ENCODE measurements around the gene LCN1. TPM values are rescaled to one million over a fixed set of nuclear protein-coding genes. Genes with fewer than 3 reads are reported as not detected.

Gene LCN1
- total RNA-seq, 1 experiment from 2014 or later, result not detected

GRCh38 chr9:135512904-135513303 is 8.3 kb upstream of the LCN1 start:
- no peak overlapping the region for H2BK15ac ChIP-seq (ENCODE audit: low read depth, low read length)
- no peak overlapping the region for H3K4me3 Mint-ChIP-seq
- no peak overlapping the region for H3K4me2 ChIP-seq (ENCODE audit: insufficient read depth, insufficient read length, low read length)
- H2AFZ ChIP-seq (ENCODE audit: low read length), result no peak overlapping the region
- H3K23ac ChIP-seq (ENCODE audit: insufficient read length, low read depth, low read length), result no peak overlapping the region
- peaks cover 3 to 11% of the 10 kb centered on the region in 2 experiments; a peak in 1 of 4 replicates for H3K4me1 Mint-ChIP-seq
- no peak overlapping the region for H2BK20ac ChIP-seq (ENCODE audit: low read depth, low read length, poor library complexity, severe bottlenecking)
- no peaks in the 10 kb centered on the region for H3K27me3 Mint-ChIP-seq (ENCODE audit: low read depth)
- no peak overlapping the region for H4K91ac ChIP-seq (ENCODE audit: insufficient read length, low read depth, low read length)
- no CpG with 5 or more reads among the region's 7 CpGs for WGBS (ENCODE audit: extremely low coverage, insufficient read length, low lambda C conversion rate)
- no peak overlapping the region for H2BK5ac ChIP-seq (ENCODE audit: insufficient read length, low read length)
- H3K79me2 ChIP-seq (ENCODE audit: insufficient read depth, low read length), result no peaks in the 10 kb centered on the region
- no peak overlapping the region for H2BK12ac ChIP-seq (ENCODE audit: insufficient read length, low read depth, low read length)
- H3K18ac ChIP-seq (ENCODE audit: insufficient read length, low read depth, low read length), result no peak overlapping the region
- H2AK5ac ChIP-seq (ENCODE audit: insufficient read length, low read length), result no peak overlapping the region
- no peak for TF ChIP-seq CTCF (conservative IDR thresholded peaks at IDR 0.05)
- no peak overlapping the region for H2BK120ac ChIP-seq (ENCODE audit: low read depth, low read length, poor library complexity, severe bottlenecking)
- no peaks in the 10 kb centered on the region for H4K20me1 ChIP-seq (ENCODE audit: control insufficient read depth, insufficient read depth, insufficient read length)
- H3K79me1 ChIP-seq (ENCODE audit: insufficient read depth, low read depth, low read length, poor library complexity, severe bottlenecking), result no peaks in the 10 kb centered on the region
- H3K4me1 ChIP-seq (ENCODE audit: insufficient read depth, low read length), result 0 out of 2 replicates have a peak, but pooled peaks cover 2% of the 10 kb centered on the region
- DNase-seq, result peak; percentile 10
- no peak overlapping the region for H4K8ac ChIP-seq (replicated peaks; ENCODE audit: insufficient read length, low read depth, low read length)
- no peaks in the 10 kb centered on the region for H3K23me2 ChIP-seq (ENCODE audit: insufficient read length, low read depth, low read length, poor library complexity, severe bottlenecking)
- H3K27ac ChIP-seq (ENCODE audit: insufficient read length, low read depth, low read length), result no peak overlapping the region
- H3K14ac ChIP-seq (ENCODE audit: insufficient read depth, low read length), result no peak overlapping the region
- H3K9me3 Mint-ChIP-seq, result no peaks in the 10 kb centered on the region
- H3K4ac ChIP-seq (ENCODE audit: low read depth, low read length), result no peak overlapping the region
- H3K9me3 ChIP-seq (ENCODE audit: control insufficient read depth, low read depth, low read length), result no peaks in the 10 kb centered on the region
- H3K9ac ChIP-seq (ENCODE audit: extremely low read depth, insufficient read length, low read length), result no peak overlapping the region
- H3K36me3 Mint-ChIP-seq (ENCODE audit: insufficient read depth in 1 of 3, low read depth in 3 of 3), result no peaks in the 10 kb centered on the region
- no peak overlapping the region for H4K5ac ChIP-seq (ENCODE audit: insufficient read length, low read depth, low read length)
- H3K56ac ChIP-seq (ENCODE audit: insufficient read length, low read depth, low read length), result no peak overlapping the region
- no peaks in the 10 kb centered on the region for H3K27me3 ChIP-seq (ENCODE audit: insufficient read depth, low read length)
- H3K27ac Mint-ChIP-seq, result peak overlapping the region in 2 of 3 experiments; percentile 5; a peak in 1 of 7 replicates
- H3T11ph ChIP-seq (ENCODE audit: low read length), result no peak overlapping the region
